ENCODE data around the gene TTYH2.

Gene TTYH2

GRCh38 chr17:74202938-74203337 lies 10.4 kb upstream of the TTYH2 start:
- peaks cover 14 to 29% of the 10 kb centered on the region in 2 donors for H3K4me1 ChIP-seq (ENCODE audit: control insufficient read depth in 1 of 2, insufficient read depth in 2 of 2, low read length in 2 of 2)

DNA sequence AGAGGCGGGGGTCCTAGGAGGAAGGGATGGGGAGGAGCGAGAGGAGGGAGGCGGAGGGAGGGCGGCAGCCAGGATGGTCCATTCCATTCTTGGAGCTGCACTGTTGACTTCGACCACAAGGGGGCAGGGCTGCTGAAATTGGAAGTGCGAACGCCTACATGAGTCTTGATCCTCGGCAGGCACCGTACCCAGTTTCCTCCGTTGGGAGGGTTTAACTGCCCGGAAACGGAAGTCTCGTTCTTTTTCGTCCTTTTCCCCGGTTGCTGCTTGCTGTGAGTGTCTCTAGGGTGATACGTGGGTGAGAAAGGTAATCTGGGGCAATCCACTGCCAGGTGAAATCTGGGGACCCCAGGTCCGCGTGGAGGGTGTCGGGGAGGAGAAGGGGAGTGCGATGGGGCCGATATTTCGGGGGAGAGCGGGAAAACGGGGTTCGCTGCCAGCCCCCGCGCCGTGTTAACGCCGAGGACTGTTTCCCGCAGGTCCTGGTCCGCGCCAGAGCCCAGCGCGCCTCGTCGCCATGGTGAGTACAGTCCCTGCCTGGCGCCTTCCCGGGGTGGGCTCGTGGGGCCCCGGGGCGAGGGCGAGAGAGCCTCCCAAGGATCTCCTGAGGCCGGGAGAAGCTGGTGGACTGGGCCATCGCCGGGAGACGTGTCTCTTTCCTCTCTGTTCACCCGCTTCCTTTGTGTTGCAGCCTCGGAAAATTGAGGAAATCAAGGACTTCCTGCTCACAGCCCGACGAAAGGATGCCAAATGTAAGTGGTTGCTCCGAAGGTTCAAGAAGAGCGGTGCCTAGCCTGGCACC lies 9.7 kb upstream of the TTYH2 start, which contains the start of gene RPL38:
RPL38 (plus strand) TSS at position 240 of the 802 bp plus-strand sequence; CDS start at position 518, 278 bp downstream.
- Histone ChIP-seq H3K4me3 (ENCODE audit: low read depth in 1 of 2, low read length in 2 of 2) (peak within 1 kb of the TSS; percentile 85 to 98), H3K36me3 (ENCODE audit: control insufficient read depth in 1 of 2, insufficient read depth in 2 of 2, low read length in 2 of 2) (peaks cover 8 to 38% of the 10 kb centered on the region in 2 donors), H3K4me1 (ENCODE audit: control insufficient read depth in 1 of 2, insufficient read depth in 2 of 2, low read length in 2 of 2) (peaks cover 14 to 31% of the 10 kb centered on the region in 2 donors)

More at GRCh38 chr17:74202938-74203337, 10.4 kb upstream of the TTYH2 start:
- Histone ChIP-seq H3K27ac (ENCODE audit: low read depth, low read length) (no peak overlapping the region), H3K4me3 (ENCODE audit: low read depth in 1 of 2, low read length in 2 of 2) (peak overlapping the region in 1 of 2 donors; percentile 85), H3K36me3 (ENCODE audit: control insufficient read depth in 1 of 2, insufficient read depth in 2 of 2, low read length in 2 of 2) (peaks cover 8 to 31% of the 10 kb centered on the region in 2 donors), H3K9me3 (ENCODE audit: control insufficient read depth in 1 of 2, low read length in 2 of 2) (no peaks in the 10 kb centered on the region), H3K27me3 (ENCODE audit: control insufficient read depth in 1 of 2, insufficient read depth in 2 of 2, low read length in 2 of 2) (peaks cover 16 to 17% of the 10 kb centered on the region in 2 donors), H3K9ac (ENCODE audit: low read depth in 1 of 2, low read length in 2 of 2) (no peak overlapping the region)

DNA sequence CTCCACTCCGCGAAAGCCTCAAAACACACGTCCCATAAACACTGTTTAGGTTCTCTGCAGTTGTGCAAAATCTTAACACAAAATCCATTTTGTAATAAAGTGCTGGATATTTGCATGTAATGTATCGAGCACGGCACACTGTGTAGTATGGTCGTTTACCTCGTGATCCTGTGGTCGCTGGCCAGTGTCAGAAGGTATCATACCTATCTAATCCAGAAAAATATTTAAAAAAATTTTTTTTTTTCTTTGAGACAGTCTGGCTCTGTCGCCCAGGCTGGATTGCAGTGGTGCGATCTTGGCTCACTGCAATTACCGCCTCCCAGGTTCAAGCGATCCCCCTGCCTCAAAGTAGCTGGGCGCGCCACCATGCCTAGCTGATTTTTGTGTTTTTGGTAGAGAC lies 8.9 kb upstream of the TTYH2 start:
- peaks cover 14 to 28% of the 10 kb centered on the region in 2 donors for H3K4me1 ChIP-seq (ENCODE audit: control insufficient read depth in 1 of 2, insufficient read depth in 2 of 2, low read length in 2 of 2)
- peak overlapping the region; percentile 79 to 85 for H3K9ac ChIP-seq (ENCODE audit: low read depth in 1 of 2, low read length in 2 of 2)
- H3K27ac ChIP-seq (ENCODE audit: low read depth, low read length) = no peak overlapping the region
- peaks cover 13 to 46% of the 10 kb centered on the region in 2 donors for H3K36me3 ChIP-seq (ENCODE audit: control insufficient read depth in 1 of 2, insufficient read depth in 2 of 2, low read length in 2 of 2)
- peak overlapping the region; percentile 85 to 98 for H3K4me3 ChIP-seq (ENCODE audit: low read depth in 1 of 2, low read length in 2 of 2)
- peaks cover 15 to 17% of the 10 kb centered on the region in 2 donors for H3K27me3 ChIP-seq (ENCODE audit: control insufficient read depth in 1 of 2, insufficient read depth in 2 of 2, low read length in 2 of 2)
- no peaks in the 10 kb centered on the region for H3K9me3 ChIP-seq (ENCODE audit: control insufficient read depth in 1 of 2, low read length in 2 of 2)

More for the DNA sequence above, 9.7 kb upstream of the TTYH2 start, which contains the start of gene RPL38:
- peaks cover 15 to 17% of the 10 kb centered on the region in 2 donors for H3K27me3 ChIP-seq (ENCODE audit: control insufficient read depth in 1 of 2, insufficient read depth in 2 of 2, low read length in 2 of 2)
- no peaks in the 10 kb centered on the region for H3K9me3 ChIP-seq (ENCODE audit: control insufficient read depth in 1 of 2, low read length in 2 of 2)
- peak within 1 kb of the TSS; percentile 37 for H3K27ac ChIP-seq (ENCODE audit: low read depth, low read length)
- peak within 1 kb of the TSS; percentile 79 to 85 for H3K9ac ChIP-seq (ENCODE audit: low read depth in 1 of 2, low read length in 2 of 2)

DNA sequence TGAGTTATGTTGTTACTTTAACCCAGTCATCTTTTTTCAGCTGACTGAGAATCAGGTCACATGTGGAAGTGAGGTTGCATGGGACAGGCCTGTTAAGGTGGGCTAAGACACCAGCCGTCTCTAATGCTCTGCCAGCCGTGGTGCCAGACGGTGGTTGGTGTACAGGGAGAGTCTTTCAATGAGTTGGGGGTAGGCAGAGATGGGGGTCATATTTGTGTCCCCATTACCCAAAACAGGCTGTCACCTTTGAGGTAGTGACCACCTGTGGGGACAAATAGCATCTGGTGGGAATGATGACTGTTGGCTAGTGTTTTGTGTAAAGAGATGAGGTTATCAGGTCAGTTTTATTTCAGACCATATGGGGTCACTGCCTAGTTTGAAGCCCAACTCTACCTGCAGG lies 8.1 kb upstream of the TTYH2 start:
- Histone ChIP-seq H3K36me3 (ENCODE audit: control insufficient read depth in 1 of 2, insufficient read depth in 2 of 2, low read length in 2 of 2) (peaks cover 13 to 54% of the 10 kb centered on the region in 2 donors), H3K27me3 (ENCODE audit: control insufficient read depth in 1 of 2, insufficient read depth in 2 of 2, low read length in 2 of 2) (peaks cover 12 to 16% of the 10 kb centered on the region in 2 donors), H3K4me3 (ENCODE audit: low read depth in 1 of 2, low read length in 2 of 2) (peak overlapping the region in 1 of 2 donors; percentile 85), H3K27ac (ENCODE audit: low read depth, low read length) (no peak overlapping the region), H3K9ac (ENCODE audit: low read depth in 1 of 2, low read length in 2 of 2) (peak overlapping the region; percentile 22 to 33), H3K9me3 (ENCODE audit: control insufficient read depth in 1 of 2, low read length in 2 of 2) (no peaks in the 10 kb centered on the region), H3K4me1 (ENCODE audit: control insufficient read depth in 1 of 2, insufficient read depth in 2 of 2, low read length in 2 of 2) (peaks cover 14 to 28% of the 10 kb centered on the region in 2 donors)

DNA sequence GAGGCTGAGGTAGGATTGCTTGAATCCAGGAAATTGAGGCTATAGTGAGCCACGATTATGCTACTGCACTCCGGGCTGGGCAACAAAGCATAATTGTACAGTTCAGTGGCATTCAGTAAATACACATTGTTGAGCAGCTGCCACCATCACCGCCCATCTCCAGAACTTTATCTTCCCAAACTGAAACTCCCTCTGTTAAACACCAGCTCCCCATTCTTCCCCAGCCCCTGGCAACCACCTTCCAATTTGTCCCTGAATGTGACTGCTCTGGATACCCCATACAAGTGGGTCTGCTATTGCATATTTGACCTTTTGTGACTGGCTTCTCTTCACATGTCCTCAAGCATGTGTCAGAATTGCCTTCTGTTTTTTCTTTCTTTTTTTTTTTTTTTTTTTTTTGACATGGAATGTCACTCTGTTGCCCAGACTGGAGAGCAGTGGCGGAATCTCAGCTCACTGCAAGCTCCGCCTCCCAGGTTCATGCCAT lies 7.0 kb upstream of the TTYH2 start:
- no peak overlapping the region for H3K9ac ChIP-seq (ENCODE audit: low read depth in 1 of 2, low read length in 2 of 2)
- H3K36me3 ChIP-seq (ENCODE audit: control insufficient read depth in 1 of 2, insufficient read depth in 2 of 2, low read length in 2 of 2) = peaks cover 18 to 62% of the 10 kb centered on the region in 2 donors
- no peaks in the 10 kb centered on the region for H3K9me3 ChIP-seq (ENCODE audit: control insufficient read depth in 1 of 2, low read length in 2 of 2)

GRCh38 chr17:74210191-74211140 lies 2.9 kb upstream of the TTYH2 start:
- no peaks in the 10 kb centered on the region for H3K9me3 ChIP-seq (ENCODE audit: control insufficient read depth in 1 of 2, low read length in 2 of 2)
- peaks cover 0 to 13% of the 10 kb centered on the region in 2 donors for H3K27me3 ChIP-seq (ENCODE audit: control insufficient read depth in 1 of 2, insufficient read depth in 2 of 2, low read length in 2 of 2)
- H3K27ac ChIP-seq (ENCODE audit: low read depth, low read length) = no peak overlapping the region
- H3K9ac ChIP-seq (ENCODE audit: low read depth in 1 of 2, low read length in 2 of 2) = no peak overlapping the region
- peaks cover 22 to 56% of the 10 kb centered on the region in 2 donors for H3K4me1 ChIP-seq (ENCODE audit: control insufficient read depth in 1 of 2, insufficient read depth in 2 of 2, low read length in 2 of 2)
- H3K36me3 ChIP-seq (ENCODE audit: control insufficient read depth in 1 of 2, insufficient read depth in 2 of 2, low read length in 2 of 2) = peaks cover 10 to 54% of the 10 kb centered on the region in 2 donors
- H3K4me3 ChIP-seq (ENCODE audit: low read depth in 1 of 2, low read length in 2 of 2) = no peak overlapping the region

More for the DNA sequence above, 7.0 kb upstream of the TTYH2 start:
- Histone ChIP-seq H3K4me3 (ENCODE audit: low read depth in 1 of 2, low read length in 2 of 2) (no peak overlapping the region), H3K4me1 (ENCODE audit: control insufficient read depth in 1 of 2, insufficient read depth in 2 of 2, low read length in 2 of 2) (peaks cover 21 to 32% of the 10 kb centered on the region in 2 donors), H3K27me3 (ENCODE audit: control insufficient read depth in 1 of 2, insufficient read depth in 2 of 2, low read length in 2 of 2) (peaks cover 1 to 8% of the 10 kb centered on the region in 2 donors), H3K27ac (ENCODE audit: low read depth, low read length) (no peak overlapping the region)

GRCh38 chr17:74211141-74211911 lies 2.0 kb upstream of the TTYH2 start:
- Histone ChIP-seq H3K4me1 (ENCODE audit: control insufficient read depth in 1 of 2, insufficient read depth in 2 of 2, low read length in 2 of 2) (peaks cover 21 to 53% of the 10 kb centered on the region in 2 donors), H3K27ac (ENCODE audit: low read depth, low read length) (no peak overlapping the region), H3K4me3 (ENCODE audit: low read depth in 1 of 2, low read length in 2 of 2) (peak overlapping the region; percentile 75 to 79)

GRCh38 chr17:74211912-74212208 lies 1.5 kb upstream of the TTYH2 start:
- peak overlapping the region; percentile 75 to 79 for H3K4me3 ChIP-seq (ENCODE audit: low read depth in 1 of 2, low read length in 2 of 2)
- peaks cover 10 to 42% of the 10 kb centered on the region in 2 donors for H3K36me3 ChIP-seq (ENCODE audit: control insufficient read depth in 1 of 2, insufficient read depth in 2 of 2, low read length in 2 of 2)
- H3K9ac ChIP-seq (ENCODE audit: low read depth in 1 of 2, low read length in 2 of 2) = peak overlapping the region in 1 of 2 donors; percentile 69
- no peak overlapping the region for H3K27ac ChIP-seq (ENCODE audit: low read depth, low read length)
- peaks cover 5 to 13% of the 10 kb centered on the region in 2 donors for H3K27me3 ChIP-seq (ENCODE audit: control insufficient read depth in 1 of 2, insufficient read depth in 2 of 2, low read length in 2 of 2)
- H3K9me3 ChIP-seq (ENCODE audit: control insufficient read depth in 1 of 2, low read length in 2 of 2) = no peaks in the 10 kb centered on the region
- peaks cover 21 to 55% of the 10 kb centered on the region in 2 donors for H3K4me1 ChIP-seq (ENCODE audit: control insufficient read depth in 1 of 2, insufficient read depth in 2 of 2, low read length in 2 of 2)

More at GRCh38 chr17:74211141-74211911, 2.0 kb upstream of the TTYH2 start:
- H3K36me3 ChIP-seq (ENCODE audit: control insufficient read depth in 1 of 2, insufficient read depth in 2 of 2, low read length in 2 of 2) = peaks cover 10 to 47% of the 10 kb centered on the region in 2 donors
- H3K27me3 ChIP-seq (ENCODE audit: control insufficient read depth in 1 of 2, insufficient read depth in 2 of 2, low read length in 2 of 2) = peaks cover 5 to 13% of the 10 kb centered on the region in 2 donors
- no peaks in the 10 kb centered on the region for H3K9me3 ChIP-seq (ENCODE audit: control insufficient read depth in 1 of 2, low read length in 2 of 2)
- peak overlapping the region in 1 of 2 donors; percentile 69 for H3K9ac ChIP-seq (ENCODE audit: low read depth in 1 of 2, low read length in 2 of 2)
